Immature natural killer cell (primary cell): ENCODE results near the gene TREML2. TPM values are rescaled to one million over a fixed set of nuclear protein-coding genes. Genes with fewer than 3 reads are reported as not detected.
A peak's percentile ranks its signal among the peaks of the same experiment; 100 is the strongest.

ENCODE experiments used
- DNase-seq, 3 donors: peaks; one replicate each; pipeline ENCODE4 v3.0.0; 2022; ENCODE audit warnings: mixed read lengths in 1 of 3
- H3K27ac Mint-ChIP-seq, 6 donors: one replicate each; pipeline ENCODE4 v1.8.0; 2020; ENCODE audit warnings: mixed read lengths in 6 of 6, mild to moderate bottlenecking in 5 of 6, inconsistent platforms in 4 of 6, moderate library complexity in 3 of 6
- H3K27me3 Mint-ChIP-seq, 3 donors: one replicate each; pipeline ENCODE4 v1.8.0; 2020 to 2021; ENCODE audit warnings: low read depth in 3 of 3, mild to moderate bottlenecking in 3 of 3, mixed read lengths in 3 of 3, moderate library complexity in 3 of 3, inconsistent platforms in 1 of 3
- H3K36me3 Mint-ChIP-seq, 3 donors: one replicate each; pipeline ENCODE4 v1.8.0; 2020; ENCODE audit warnings: mixed read lengths in 3 of 3, inconsistent platforms in 2 of 3, mild to moderate bottlenecking in 2 of 3
- H3K4me1 Mint-ChIP-seq, 2 donors: one replicate each; pipeline ENCODE4 v1.8.0; 2020; ENCODE audit warnings: inconsistent platforms in 2 of 2, mild to moderate bottlenecking in 2 of 2, mixed read lengths in 2 of 2, moderate library complexity in 1 of 2
- H3K4me3 Mint-ChIP-seq, 5 donors: one replicate each; pipeline ENCODE4 v1.8.0; 2020; ENCODE audit warnings: mild to moderate bottlenecking in 5 of 5, mixed read lengths in 5 of 5, inconsistent platforms in 3 of 5, moderate library complexity in 3 of 5
- H3K9me3 Mint-ChIP-seq, 6 donors: one replicate each; pipeline ENCODE4 v1.8.0; 2020; ENCODE audit warnings: mild to moderate bottlenecking in 6 of 6, mixed read lengths in 6 of 6, inconsistent platforms in 4 of 6, moderate library complexity in 3 of 6
- polyA plus RNA-seq, 3 donors: library from polyadenylated mRNA; unstranded; fragments of 300-500 nt; fragmentation: Illumina TruSeq; gene quantifications; one replicate each; pipeline ENCODE4 v1.2.3, GENCODE V29; 2021

Gene TREML2
- polyA plus RNA-seq, 3 donors from 2014 or later = 0.89 to 1.2 TPM; not detected in 1

DNA sequence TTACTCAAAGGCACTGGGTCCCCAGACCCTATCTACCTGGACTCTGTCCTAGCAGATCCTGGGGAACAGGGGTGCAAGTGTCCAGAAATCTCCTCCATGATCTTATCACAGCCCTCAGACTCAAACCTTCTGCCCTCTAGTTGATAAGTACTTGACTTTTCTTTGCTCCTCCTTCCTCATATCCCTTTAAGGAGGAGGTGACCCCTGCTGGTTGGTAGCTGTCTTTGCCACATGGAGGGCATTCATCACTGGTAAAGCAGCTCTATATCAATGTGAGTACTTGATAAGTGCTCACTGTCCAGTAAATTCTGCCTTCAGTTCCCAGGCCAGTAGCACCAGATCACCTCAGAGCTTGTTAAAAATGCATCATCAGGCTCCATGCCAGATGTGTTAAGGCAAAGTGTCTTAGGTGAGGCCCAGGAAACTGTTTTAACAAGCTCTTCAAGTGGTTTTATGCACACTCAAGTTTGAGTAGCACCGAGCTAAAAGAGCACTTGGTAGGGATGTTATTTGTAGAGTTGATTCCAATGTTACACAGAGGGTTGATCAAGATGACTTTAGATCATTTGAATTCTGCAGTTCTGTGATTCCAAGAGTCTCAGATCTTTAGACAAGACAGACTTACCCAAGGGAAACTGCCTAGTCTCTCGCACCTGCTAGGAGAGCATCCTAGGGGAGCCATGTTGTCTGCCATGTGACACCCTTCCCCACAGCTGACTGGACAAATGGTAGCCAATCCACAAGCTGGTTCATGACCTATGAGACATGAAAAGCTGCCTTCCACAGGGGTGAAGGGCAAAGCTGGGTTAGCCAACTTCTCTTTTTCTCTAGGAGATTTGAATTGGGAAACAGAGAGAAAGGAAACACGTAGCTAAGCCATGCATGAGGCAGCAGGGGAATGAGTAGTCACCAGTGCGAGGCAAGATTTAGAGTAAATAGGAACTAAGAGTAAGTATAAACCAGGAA, 18.6 kb downstream of the TREML2 start:
- H3K27me3 Mint-ChIP-seq = peaks cover 3 to 6% (median 4%) of the 10 kb centered on the region in 3 donors
- no peaks in the 10 kb centered on the region for H3K36me3 Mint-ChIP-seq
- H3K4me3 Mint-ChIP-seq = no peak overlapping the region
- H3K27ac Mint-ChIP-seq = peak overlapping the region in 1 of 6 donors; percentile 46
- no peaks in the 10 kb centered on the region for H3K9me3 Mint-ChIP-seq
- DNase-seq = peak; percentile 29 to 56 (median 42)
- peaks cover 8 to 9% of the 10 kb centered on the region in 2 donors for H3K4me1 Mint-ChIP-seq

DNA sequence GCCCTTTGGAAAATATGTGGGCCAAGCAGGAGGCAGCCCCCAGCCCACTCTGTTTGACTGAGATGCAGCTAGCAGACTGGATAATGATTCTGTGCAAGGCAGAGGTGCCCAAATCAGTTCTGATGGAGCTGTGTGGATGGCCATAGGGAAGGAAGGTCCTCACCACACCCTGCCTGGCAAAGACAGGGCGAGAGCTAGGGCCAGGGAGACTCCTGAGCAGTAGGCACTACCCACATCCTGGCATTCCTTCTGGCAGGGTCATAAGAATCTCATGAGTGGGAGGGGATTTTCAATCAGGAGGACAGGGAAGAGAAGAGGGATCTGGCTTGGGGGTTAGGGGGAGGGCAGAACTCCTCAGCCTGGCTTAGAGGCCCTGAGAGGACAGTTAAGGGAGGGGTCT, 19.4 kb downstream of the TREML2 start:
- H3K4me1 Mint-ChIP-seq = peaks cover 8 to 9% of the 10 kb centered on the region in 2 donors
- no peak for DNase-seq
- no peaks in the 10 kb centered on the region for H3K36me3 Mint-ChIP-seq
- H3K4me3 Mint-ChIP-seq = no peak overlapping the region
- H3K27ac Mint-ChIP-seq = no peak overlapping the region
- peaks cover 4 to 9% (median 8%) of the 10 kb centered on the region in 3 donors for H3K27me3 Mint-ChIP-seq
- no peaks in the 10 kb centered on the region for H3K9me3 Mint-ChIP-seq

DNA sequence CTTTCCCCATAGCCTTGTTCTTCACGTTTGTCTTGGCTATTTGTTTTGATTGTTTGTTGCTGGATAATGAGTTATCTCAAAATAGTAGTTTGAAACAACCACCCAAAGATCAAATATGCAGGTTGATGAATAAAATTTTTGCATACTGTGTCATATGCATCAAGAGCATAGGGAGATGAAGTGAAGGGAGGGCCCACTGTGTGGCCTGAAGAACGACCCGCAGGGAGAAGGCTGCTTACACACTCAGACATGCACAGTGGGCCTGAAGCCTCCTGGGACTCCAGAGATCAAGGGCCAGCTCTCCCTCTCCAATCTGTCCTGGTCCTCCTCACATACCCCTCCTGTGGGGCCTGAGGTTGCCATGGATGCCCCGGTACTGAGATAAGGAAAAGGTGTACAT, 21.8 kb downstream of the TREML2 start:
- H3K27ac Mint-ChIP-seq = no peak overlapping the region
- H3K4me1 Mint-ChIP-seq = peaks cover 8 to 9% of the 10 kb centered on the region in 2 donors
- no peaks in the 10 kb centered on the region for H3K9me3 Mint-ChIP-seq
- no peak for DNase-seq
- H3K4me3 Mint-ChIP-seq = no peak overlapping the region
- peaks cover 2 to 9% (median 8%) of the 10 kb centered on the region in 3 donors for H3K27me3 Mint-ChIP-seq
- H3K36me3 Mint-ChIP-seq = no peaks in the 10 kb centered on the region

DNA sequence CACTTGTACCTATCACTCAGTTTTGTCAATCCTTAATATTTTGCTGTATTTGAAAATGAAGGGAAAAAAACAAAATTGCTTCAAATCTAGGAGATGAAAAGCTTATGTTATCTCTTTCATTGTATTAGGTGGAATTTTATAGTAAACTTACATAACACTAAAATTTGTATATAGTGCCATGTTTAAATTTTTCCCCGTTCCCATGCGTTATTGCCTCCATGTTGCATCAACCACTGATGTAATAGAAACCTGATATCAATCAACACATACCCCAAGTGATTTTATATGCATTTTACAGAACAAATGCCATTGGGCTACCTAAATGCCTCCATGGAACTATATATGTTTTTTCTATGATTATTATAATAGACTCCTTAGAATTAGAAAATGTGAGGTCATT, 23.3 kb downstream of the TREML2 start:
- no peaks in the 10 kb centered on the region for H3K9me3 Mint-ChIP-seq
- H3K4me1 Mint-ChIP-seq = peaks cover 8 to 9% of the 10 kb centered on the region in 2 donors
- no peak overlapping the region for H3K27ac Mint-ChIP-seq
- DNase-seq = no peak
- peaks cover 2 to 10% (median 8%) of the 10 kb centered on the region in 3 donors for H3K27me3 Mint-ChIP-seq
- no peaks in the 10 kb centered on the region for H3K36me3 Mint-ChIP-seq
- no peak overlapping the region for H3K4me3 Mint-ChIP-seq

DNA sequence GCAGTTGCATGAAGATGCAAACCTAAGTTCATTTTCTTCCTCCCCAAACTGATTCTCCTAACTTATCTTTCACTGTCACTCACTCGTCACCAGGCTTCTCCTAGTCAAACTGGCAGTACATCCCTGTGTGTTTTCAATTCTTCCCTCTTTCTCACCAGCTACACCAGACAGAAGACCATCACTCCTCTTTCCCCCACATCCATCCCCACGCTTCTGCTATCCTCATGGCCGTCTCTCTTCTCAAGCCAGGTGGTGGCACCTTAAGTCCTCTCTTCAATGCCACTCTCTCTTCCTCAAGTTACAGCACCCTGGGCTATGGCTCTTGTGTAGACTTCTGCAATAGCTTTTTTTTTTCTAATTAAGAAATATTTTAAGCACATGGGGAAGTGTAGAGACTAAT, 23.7 kb downstream of the TREML2 start:
- H3K9me3 Mint-ChIP-seq = no peaks in the 10 kb centered on the region
- peaks cover 8% of the 10 kb centered on the region in 2 donors for H3K4me1 Mint-ChIP-seq
- H3K4me3 Mint-ChIP-seq = no peak overlapping the region
- H3K27me3 Mint-ChIP-seq = peaks cover 2 to 9% (median 8%) of the 10 kb centered on the region in 3 donors
- H3K27ac Mint-ChIP-seq = no peak overlapping the region
- H3K36me3 Mint-ChIP-seq = no peaks in the 10 kb centered on the region
- no peak for DNase-seq

DNA sequence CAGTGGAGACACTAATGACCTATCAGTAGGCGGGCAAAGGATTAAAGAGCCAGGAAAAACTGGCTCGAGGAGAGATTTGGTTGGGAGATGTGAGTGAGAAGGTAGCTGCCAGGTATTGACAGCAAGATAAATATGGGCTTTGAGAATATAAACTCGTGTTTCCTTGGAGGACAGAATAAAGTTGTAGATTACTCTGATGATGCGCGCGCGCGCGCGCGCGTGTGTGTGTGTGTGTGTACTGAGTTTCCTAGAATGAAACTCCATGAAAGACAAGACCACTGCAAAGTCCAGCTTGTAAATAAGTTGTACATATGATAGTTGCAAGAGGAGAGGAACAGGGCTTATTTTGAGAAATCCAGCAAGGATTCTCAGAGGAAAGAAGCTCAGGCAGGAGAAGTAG, 24.8 kb downstream of the TREML2 start:
- H3K4me1 Mint-ChIP-seq = no peaks in the 10 kb centered on the region
- peaks cover 0 to 2% (median 0%) of the 10 kb centered on the region in 6 donors for H3K9me3 Mint-ChIP-seq
- H3K27me3 Mint-ChIP-seq = peaks cover 2 to 11% (median 9%) of the 10 kb centered on the region in 3 donors
- H3K27ac Mint-ChIP-seq = no peak overlapping the region
- no peaks in the 10 kb centered on the region for H3K36me3 Mint-ChIP-seq
- no peak for DNase-seq
- no peak overlapping the region for H3K4me3 Mint-ChIP-seq

DNA sequence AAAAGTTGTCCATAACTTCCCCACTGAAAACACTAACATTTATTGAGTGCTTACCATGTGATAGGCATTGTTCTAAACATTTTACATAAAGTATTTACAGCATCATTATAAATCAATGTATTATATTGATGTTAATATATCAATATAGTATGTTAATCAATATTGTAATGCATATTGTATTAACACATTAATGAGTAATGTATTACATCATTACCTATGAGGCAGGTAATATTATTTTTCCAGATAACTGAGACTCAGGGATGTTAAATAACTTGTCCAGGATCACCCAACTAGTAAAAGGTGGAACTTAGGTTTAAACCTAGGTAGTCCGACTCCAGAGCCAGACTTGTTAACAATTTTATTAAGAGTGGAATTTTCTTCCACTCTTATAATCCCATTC, 25.9 kb downstream of the TREML2 start:
- Mint-ChIP-seq H3K4me3 (no peak overlapping the region), H3K9me3 (peaks cover 0 to 2% (median 0%) of the 10 kb centered on the region in 6 donors), H3K36me3 (no peaks in the 10 kb centered on the region), H3K4me1 (no peaks in the 10 kb centered on the region), H3K27me3 (peaks cover 2 to 11% (median 9%) of the 10 kb centered on the region in 3 donors), H3K27ac (no peak overlapping the region)
- no peak for DNase-seq

DNA sequence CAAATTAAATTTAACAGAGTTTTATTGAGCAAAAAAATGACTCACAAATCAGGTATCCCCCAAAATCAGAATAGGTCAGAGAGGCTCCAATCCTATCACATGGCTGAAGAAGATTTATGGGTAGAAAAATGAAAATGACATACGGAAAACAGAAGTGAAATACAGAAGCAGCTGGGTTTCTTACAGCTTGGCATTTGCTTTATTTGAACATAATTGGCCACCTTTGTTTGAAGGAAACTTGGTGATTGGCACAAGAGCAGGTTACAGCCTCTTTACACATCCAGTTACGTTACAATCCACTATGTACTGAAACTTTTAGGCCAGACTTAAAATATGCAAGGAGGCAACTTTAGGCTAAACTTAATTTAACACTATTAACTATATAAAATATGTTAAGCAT, 26.3 kb downstream of the TREML2 start:
- no peak overlapping the region for H3K4me3 Mint-ChIP-seq
- no peak overlapping the region for H3K27ac Mint-ChIP-seq
- no peaks in the 10 kb centered on the region for H3K4me1 Mint-ChIP-seq

DNA sequence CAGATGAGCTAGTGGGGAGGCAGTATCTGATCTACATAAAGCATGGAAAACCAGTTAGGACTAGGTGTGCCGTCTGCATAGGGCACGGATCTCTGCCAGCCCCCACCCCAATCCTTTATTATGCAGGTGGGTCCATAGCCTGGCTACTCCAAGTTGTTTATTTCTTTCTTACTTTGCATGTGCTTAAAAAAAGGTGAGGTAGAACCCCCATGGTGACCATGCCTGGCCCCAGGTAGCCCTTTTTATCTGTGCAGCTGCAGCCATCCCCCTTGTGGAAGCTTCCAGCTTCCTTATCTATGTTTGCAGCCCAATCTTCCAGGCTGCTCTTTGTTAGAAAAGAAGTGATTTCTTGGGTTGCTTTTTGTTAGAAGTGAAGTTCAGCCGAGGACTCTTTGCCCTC, 29.0 kb downstream of the TREML2 start:
- Mint-ChIP-seq H3K4me1 (no peaks in the 10 kb centered on the region), H3K27ac (no peak overlapping the region), H3K9me3 (peaks cover 0 to 2% (median 0%) of the 10 kb centered on the region in 6 donors)

More for the DNA sequence above, 26.3 kb downstream of the TREML2 start:
- no peak for DNase-seq
- Mint-ChIP-seq H3K27me3 (peaks cover 2 to 9% (median 6%) of the 10 kb centered on the region in 3 donors), H3K9me3 (peaks cover 0 to 2% (median 0%) of the 10 kb centered on the region in 6 donors), H3K36me3 (no peaks in the 10 kb centered on the region)

DNA sequence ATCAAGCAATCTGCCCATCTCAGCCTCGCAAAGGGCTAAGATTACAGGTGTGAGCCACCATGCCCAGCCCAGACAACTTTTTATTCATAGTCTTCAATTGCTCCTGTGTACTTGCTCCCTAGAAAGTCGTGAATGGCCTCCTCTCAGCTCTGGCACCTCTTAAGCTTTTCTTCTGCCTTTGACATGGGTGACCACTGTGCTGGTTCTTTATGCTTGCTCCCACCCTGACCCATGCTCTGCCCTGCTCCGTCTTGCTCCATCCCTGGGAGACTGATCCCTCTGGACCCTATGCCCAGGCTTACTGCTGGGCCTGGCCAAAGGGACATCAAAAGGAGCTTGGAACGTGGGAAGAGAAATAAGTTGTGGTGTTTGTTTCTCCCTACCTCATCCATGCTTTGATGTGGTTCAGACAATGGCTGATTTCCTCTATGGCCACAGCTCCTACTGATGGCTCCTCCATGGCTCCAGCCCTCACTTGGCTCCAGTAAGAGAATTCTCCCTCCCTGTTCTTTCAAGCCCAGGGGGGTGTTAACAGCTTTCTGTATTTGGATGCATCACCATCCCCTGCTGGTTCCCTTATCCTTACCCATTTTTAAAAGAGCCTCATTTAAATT, 30.3 kb downstream of the TREML2 start:
- Mint-ChIP-seq H3K36me3 (no peaks in the 10 kb centered on the region), H3K4me3 (no peak overlapping the region)

More for the DNA sequence above, 29.0 kb downstream of the TREML2 start:
- no peak for DNase-seq
- no peak overlapping the region for H3K4me3 Mint-ChIP-seq
- peaks cover 0 to 8% (median 7%) of the 10 kb centered on the region in 3 donors for H3K27me3 Mint-ChIP-seq
- no peaks in the 10 kb centered on the region for H3K36me3 Mint-ChIP-seq

DNA sequence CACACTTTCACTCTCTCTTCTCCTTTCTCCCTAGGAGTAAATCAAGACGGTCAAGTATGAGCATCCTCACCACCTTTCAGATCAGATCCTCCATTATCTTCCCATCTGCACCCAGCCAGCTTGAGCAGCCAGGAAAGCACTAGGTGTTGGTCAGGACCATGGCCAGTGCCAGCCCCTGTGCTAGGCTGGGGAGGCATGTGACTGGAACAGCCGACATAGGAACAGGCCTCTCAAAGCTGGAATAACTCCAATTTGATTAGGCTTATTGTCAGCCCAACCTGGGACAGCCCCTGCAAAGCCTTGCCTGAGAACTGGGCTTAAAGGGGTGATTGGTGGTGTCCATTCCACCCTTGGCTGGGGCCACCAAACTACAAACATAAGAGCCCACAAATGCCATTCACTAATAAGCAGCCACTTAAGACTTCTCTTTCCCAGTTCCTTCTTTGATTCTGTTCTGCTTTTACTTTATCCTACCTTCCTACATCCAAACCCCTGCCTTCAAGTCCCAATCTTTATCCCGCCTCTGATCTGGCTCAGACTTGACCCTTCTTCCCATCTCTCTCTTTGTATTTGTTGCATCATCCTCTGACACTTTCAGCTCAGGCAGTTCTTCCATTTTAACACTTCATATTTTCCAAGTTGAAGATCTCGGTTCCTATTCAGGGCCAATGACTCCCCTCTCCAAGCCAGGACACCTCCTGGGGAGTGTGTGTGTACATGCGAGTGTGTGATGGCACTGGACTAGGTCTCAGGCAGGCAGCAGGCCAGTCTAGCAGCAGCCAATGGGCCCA, 33.6 kb downstream of the TREML2 start:
- H3K27me3 Mint-ChIP-seq = peaks cover 2 to 8% (median 2%) of the 10 kb centered on the region in 3 donors
- no peaks in the 10 kb centered on the region for H3K36me3 Mint-ChIP-seq
- peaks cover 0 to 2% (median 0%) of the 10 kb centered on the region in 6 donors for H3K9me3 Mint-ChIP-seq
- H3K4me3 Mint-ChIP-seq = no peak overlapping the region
- no peak for DNase-seq
- no peaks in the 10 kb centered on the region for H3K4me1 Mint-ChIP-seq
- peak overlapping the region in 1 of 6 donors; percentile 36 for H3K27ac Mint-ChIP-seq

More for the DNA sequence above, 30.3 kb downstream of the TREML2 start:
- H3K4me1 Mint-ChIP-seq = no peaks in the 10 kb centered on the region
- H3K27ac Mint-ChIP-seq = no peak overlapping the region
- no peak for DNase-seq
- H3K27me3 Mint-ChIP-seq = peaks cover 2 to 8% (median 7%) of the 10 kb centered on the region in 3 donors
- peaks cover 0 to 2% (median 0%) of the 10 kb centered on the region in 6 donors for H3K9me3 Mint-ChIP-seq

DNA sequence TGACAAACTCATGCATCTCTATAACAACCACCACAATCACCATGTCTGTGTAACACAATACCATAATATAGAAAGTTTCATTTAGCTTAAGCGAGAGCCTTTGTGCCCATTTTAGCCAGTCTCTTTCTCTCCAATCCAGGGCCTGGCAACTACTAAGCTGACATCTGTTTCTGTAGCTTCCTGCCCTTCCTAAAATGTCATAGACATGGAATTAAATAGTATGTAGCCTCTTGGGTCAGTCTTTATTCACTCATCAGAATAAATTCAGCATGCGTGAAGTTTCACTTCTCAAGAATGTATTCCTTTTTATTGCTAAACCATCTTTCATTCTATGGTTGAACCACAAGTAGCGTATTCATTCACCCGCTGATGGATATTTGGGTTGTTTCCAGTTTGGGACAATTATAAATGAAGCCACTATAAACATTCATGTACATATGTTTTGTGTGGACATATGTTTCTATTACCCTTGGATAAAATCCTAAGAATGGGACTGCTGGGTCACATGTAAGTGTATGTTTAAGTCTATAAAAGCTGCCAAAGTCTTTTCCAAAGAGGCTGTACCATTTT, 36.3 kb downstream of the TREML2 start:
- H3K36me3 Mint-ChIP-seq = no peaks in the 10 kb centered on the region
- H3K4me1 Mint-ChIP-seq = no peaks in the 10 kb centered on the region
- H3K27ac Mint-ChIP-seq = no peak overlapping the region
- H3K27me3 Mint-ChIP-seq = peaks cover 2 to 7% (median 4%) of the 10 kb centered on the region in 3 donors
- no peaks in the 10 kb centered on the region for H3K9me3 Mint-ChIP-seq
- no peak overlapping the region for H3K4me3 Mint-ChIP-seq
- no peak for DNase-seq

DNA sequence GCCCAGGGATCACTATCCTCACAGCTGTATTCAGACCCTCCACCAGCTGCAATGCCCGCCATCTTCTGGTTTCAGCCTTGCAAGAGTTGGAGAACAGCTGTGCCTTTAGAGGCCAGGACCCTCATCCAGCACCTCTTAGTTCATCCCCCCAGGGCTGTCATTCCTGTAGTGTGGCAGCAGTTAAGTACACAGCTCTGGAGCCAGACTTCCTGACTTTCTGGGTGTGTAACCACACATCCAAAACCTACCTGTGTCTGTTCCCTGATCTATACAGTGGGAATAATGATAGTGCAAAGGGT, 37.6 kb downstream of the TREML2 start:
- Mint-ChIP-seq H3K4me3 (no peak overlapping the region), H3K4me1 (no peaks in the 10 kb centered on the region), H3K9me3 (no peaks in the 10 kb centered on the region), H3K36me3 (no peaks in the 10 kb centered on the region), H3K27ac (no peak overlapping the region), H3K27me3 (peaks cover 2 to 4% (median 4%) of the 10 kb centered on the region in 3 donors)
- DNase-seq = no peak
